Ishikawa (cell line): ENCODE data around the gene DNAJB13.

Experiments used
- CEBPB ChIP-seq: IDR thresholded peaks from 2 replicates; pipeline ENCODE4 v1.6.1; 2012
- CREB1 ChIP-seq: IDR thresholded peaks from 2 replicates; pipeline ENCODE4 v1.6.1; 2012; ENCODE audit warnings: low read depth
- EGR1 ChIP-seq: IDR thresholded peaks from 2 replicates; pipeline ENCODE4 v1.6.1; 2012
- EP300 ChIP-seq: IDR thresholded peaks from 2 replicates; pipeline ENCODE4 v1.6.1; 2012; ENCODE audit warnings: borderline replicate concordance
- FOXM1 ChIP-seq: IDR thresholded peaks from 2 replicates; pipeline ENCODE4 v1.6.1; 2012; ENCODE audit warnings: low read depth, borderline replicate concordance
- NFIC ChIP-seq: IDR thresholded peaks from 2 replicates; pipeline ENCODE4 v1.6.1; 2012
- RAD21 ChIP-seq: IDR thresholded peaks from 2 replicates; pipeline ENCODE4 v1.6.1; 2012; ENCODE audit warnings: low read depth
- TAF1 ChIP-seq: IDR thresholded peaks from 2 replicates; pipeline ENCODE4 v1.6.1; 2012; ENCODE audit warnings: low read depth, mild to moderate bottlenecking
- TCF12 ChIP-seq: IDR thresholded peaks from 2 replicates; pipeline ENCODE4 v1.6.1; 2012; ENCODE audit warnings: low read depth
- TEAD4 ChIP-seq: IDR thresholded peaks from 2 replicates; pipeline ENCODE4 v1.6.1; 2012
- YY1 ChIP-seq: IDR thresholded peaks from 2 replicates; pipeline ENCODE4 v1.6.1; 2012; ENCODE audit warnings: low read depth
- ZBTB7A ChIP-seq: IDR thresholded peaks from 2 replicates; pipeline ENCODE4 v1.6.1; 2012; ENCODE audit warnings: low read depth
- TF ChIP-seq, protein P1 (sequence below): IDR thresholded peaks from 2 replicates; pipeline ENCODE4 v1.6.1; 2012
- TF ChIP-seq, protein P2 (sequence below): IDR thresholded peaks from 2 replicates; pipeline ENCODE4 v1.6.1; 2012
- TF ChIP-seq, protein P3 (sequence below): IDR thresholded peaks from 2 replicates; pipeline ENCODE4 v1.6.1; 2012; ENCODE audit warnings: low read depth, mild to moderate bottlenecking

DNAJB13 gene

DNA sequence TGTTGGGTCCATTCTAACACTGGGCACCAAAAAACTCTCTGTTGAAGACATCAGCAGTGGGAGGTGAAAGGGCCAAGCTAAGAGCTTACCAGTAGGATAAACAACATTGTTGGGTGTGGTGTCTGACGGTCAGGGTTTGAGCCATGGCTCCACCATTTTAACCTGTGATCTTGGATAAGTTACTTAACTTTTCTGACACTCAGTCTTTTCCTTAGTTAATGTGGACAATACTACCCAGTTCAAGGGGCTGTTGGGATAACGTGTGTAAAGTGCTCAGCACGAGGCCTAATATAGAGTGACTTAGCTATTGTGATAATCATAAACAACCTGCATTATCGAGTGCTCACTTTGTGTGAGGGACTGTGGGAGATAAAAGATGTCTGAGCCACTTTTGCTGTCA, 52.0 kb downstream of the DNAJB13 start:
- TF ChIP-seq RAD21 (no peak), EP300 (no peak), CEBPB (no peak), TAF1 (no peak), TEAD4 (no peak), EGR1 (no peak), YY1 (no peak)
- TF ChIP-seq, protein P1, sequence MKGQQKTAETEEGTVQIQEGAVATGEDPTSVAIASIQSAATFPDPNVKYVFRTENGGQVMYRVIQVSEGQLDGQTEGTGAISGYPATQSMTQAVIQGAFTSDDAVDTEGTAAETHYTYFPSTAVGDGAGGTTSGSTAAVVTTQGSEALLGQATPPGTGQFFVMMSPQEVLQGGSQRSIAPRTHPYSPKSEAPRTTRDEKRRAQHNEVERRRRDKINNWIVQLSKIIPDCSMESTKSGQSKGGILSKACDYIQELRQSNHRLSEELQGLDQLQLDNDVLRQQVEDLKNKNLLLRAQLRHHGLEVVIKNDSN = no peak

DNA sequence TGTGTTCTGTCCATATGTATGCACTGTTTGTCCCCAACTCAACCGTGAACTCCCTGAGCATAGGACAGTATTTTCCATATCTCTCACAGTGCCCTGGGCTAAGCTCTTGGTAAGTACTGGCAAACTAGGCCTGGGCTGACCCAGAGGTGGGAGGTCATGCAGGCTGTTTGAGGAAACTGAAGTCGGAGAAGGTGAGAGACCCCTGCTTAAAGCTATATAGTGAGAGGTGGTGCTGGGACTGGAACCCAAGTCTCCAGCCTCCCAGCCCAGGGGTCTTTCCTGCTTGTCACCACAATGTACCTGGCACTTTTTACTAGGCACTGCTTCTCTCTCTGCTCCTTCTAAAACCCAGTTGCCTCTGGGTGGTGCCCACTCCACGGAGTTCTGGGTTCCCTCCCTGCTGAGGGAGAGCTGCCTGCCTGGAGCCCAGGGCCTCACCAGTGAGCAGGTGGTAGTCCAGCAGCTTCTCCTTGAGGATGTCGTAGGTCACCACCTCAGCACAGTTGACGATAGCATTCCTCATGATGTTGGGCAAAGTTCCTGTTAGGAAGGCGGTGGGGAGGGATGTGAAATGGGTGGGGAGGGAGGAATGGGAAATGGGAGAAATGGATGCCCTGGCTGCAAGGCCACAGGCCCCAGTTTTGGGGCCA, 53.3 kb downstream of the DNAJB13 start:
- no peak for TF ChIP-seq CREB1
- TF ChIP-seq, protein P2, sequence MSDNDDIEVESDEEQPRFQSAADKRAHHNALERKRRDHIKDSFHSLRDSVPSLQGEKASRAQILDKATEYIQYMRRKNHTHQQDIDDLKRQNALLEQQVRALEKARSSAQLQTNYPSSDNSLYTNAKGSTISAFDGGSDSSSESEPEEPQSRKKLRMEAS = no peak
- TF ChIP-seq CEBPB = no peak
- TF ChIP-seq, protein P1 = no peak
- no peak for TF ChIP-seq ZBTB7A
- no peak for TF ChIP-seq TCF12
- TF ChIP-seq YY1 = no peak
- TF ChIP-seq NFIC = no peak

DNA sequence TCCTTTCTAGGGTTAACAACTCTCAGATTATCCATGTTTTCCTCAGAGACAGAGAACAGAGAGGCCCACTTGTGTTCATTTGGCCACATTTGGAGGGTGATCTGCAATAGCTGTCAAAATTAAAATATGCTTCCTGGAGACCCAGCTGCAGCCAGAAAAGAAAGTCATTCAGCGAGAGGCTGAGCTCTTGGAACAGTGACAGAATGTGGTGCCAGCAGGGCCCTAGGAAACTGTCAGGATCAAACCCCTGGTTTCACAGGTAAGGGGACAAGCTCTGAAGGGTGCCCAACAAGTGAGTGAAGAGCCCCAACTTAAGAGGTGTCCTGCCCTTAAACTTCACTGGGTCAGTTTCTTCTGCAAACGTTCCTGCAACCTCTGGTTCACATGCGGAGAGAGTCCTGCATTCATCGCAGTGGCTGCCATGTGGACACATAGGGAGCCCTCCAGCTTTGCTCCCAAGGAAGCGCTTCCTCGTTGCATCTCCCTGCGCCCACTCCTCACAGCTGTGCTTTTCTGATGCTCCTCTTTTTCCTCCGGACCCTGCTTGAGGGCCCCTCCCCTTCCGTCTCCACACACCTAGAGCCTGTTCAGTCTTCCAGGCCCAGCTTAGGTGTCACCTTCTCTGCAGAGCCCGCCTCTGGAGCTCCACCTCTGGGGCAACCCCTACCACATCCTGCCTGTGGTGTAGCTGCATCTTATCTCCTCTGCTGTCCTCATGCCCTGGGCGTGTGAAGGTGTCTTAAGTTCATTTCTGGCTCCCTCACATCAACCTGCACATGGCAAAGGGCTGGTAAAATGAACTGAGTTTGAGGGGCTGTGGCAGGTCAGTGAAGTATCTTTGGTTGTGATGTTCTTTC, 54.2 kb downstream of the DNAJB13 start:
- TF ChIP-seq TEAD4 = no peak
- TF ChIP-seq, protein P3, sequence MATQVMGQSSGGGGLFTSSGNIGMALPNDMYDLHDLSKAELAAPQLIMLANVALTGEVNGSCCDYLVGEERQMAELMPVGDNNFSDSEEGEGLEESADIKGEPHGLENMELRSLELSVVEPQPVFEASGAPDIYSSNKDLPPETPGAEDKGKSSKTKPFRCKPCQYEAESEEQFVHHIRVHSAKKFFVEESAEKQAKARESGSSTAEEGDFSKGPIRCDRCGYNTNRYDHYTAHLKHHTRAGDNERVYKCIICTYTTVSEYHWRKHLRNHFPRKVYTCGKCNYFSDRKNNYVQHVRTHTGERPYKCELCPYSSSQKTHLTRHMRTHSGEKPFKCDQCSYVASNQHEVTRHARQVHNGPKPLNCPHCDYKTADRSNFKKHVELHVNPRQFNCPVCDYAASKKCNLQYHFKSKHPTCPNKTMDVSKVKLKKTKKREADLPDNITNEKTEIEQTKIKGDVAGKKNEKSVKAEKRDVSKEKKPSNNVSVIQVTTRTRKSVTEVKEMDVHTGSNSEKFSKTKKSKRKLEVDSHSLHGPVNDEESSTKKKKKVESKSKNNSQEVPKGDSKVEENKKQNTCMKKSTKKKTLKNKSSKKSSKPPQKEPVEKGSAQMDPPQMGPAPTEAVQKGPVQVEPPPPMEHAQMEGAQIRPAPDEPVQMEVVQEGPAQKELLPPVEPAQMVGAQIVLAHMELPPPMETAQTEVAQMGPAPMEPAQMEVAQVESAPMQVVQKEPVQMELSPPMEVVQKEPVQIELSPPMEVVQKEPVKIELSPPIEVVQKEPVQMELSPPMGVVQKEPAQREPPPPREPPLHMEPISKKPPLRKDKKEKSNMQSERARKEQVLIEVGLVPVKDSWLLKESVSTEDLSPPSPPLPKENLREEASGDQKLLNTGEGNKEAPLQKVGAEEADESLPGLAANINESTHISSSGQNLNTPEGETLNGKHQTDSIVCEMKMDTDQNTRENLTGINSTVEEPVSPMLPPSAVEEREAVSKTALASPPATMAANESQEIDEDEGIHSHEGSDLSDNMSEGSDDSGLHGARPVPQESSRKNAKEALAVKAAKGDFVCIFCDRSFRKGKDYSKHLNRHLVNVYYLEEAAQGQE = no peak
- TF ChIP-seq YY1 = no peak
- TF ChIP-seq CREB1 = no peak
- TF ChIP-seq TAF1 = no peak

DNA sequence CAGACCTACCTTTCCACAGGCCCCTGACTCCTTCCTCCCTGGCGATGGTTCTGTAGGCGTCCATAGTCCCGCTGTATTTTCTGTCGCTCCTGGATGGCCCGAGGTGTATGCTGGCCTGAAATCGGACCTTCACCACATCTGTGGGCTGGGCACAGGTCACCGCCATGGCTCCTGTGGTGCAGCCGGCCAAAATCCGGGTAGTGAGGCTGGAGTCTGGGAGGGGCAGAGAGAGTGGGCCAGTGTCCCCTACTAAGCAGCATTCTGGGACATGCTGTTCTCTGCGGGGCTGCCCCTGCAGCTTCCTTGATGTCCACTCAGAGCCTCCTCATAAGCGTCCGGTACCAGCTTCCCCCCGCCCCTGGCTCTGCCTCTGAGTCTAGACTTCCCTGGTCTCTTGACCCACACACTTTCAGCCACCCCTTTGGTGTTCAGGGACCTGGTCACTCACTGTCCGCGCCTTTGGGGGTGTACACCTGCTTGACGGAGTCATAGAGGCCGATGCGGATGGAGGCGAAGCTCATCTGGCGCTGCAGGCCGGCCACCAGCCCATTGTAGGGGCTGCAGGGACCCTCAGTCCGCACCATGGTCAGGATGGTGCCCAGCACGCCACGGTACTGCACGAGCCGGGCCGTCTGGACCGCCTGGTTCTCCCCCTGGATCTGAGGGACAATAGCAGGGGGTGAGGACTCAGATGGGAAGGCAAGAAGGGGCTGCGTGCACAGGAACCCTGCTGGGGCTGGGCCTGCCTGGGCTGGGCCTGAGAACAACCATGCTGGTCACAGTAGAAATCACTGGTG, 55.1 kb downstream of the DNAJB13 start:
- no peak for TF ChIP-seq EGR1
- TF ChIP-seq EP300 = no peak
- TF ChIP-seq, protein P1 = no peak
- no peak for TF ChIP-seq ZBTB7A
- no peak for TF ChIP-seq RAD21
- no peak for TF ChIP-seq TEAD4
- no peak for TF ChIP-seq CEBPB
- no peak for TF ChIP-seq TCF12
- TF ChIP-seq, protein P2 = no peak
- no peak for TF ChIP-seq YY1
- no peak for TF ChIP-seq FOXM1
- TF ChIP-seq NFIC = no peak
- TF ChIP-seq CREB1 = no peak

DNA sequence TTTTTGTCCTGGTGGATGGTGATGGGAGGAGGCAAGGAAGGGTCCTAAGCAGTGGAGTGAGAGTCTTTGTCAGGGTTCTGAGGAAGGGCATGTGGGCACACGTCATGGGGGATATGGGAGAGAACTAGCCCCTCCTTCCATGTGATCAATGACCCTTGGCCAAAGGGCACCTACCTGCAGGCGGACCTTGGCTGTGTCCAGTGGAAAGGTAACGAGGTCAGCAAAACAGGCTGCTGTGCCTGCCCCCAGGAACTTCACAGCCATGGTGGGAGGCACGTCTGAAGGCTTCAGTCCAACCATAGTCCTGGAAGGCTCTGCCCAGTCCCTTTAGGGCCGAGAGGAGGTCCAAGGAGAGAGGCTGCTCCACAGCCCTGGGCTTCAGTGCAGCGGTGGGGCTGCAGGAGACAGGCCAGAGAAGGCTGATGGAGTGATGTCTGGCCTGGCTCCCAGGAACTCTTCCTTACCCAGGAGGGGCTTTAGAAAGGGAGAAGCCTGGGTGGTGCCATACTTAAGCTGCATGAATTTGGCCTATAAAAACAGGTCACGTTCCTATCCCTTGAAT, 56.0 kb downstream of the DNAJB13 start:
- TF ChIP-seq TEAD4 (no peak), TAF1 (no peak), NFIC (no peak), YY1 (no peak), ZBTB7A (no peak), FOXM1 (no peak), TCF12 (no peak), EGR1 (no peak), RAD21 (no peak)
- TF ChIP-seq, protein P1 = no peak
